ENCODE results near the gene CHRND. TPM values are rescaled to one million over a fixed set of nuclear protein-coding genes. Genes with fewer than 3 reads are reported as not detected.

The CHRND gene
- total and polyA plus RNA-seq, 2 experiments from 2014 or later: 0.10 to 0.11 TPM

DNA sequence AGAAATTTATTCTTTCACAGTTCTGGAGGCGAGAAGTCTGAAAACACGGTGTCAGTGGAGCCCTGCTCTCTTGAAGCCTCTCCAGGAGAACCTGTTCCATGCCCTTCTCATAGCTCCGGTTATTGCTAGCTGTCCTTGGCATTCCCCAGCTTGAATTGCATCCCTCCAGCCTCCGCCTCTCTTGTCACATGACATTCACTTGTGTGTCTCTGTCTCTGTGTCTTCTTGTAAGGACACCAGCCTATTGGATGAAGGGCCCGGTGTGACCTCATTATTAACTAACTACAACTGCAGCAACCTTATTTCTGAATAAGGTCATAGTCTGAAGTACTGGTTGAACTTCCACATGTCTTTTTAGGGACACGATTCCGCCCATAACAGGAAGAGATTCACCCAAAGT, 10.3 kb upstream of the CHRND start (continued):
- no peak for TF ChIP-seq ZNF462 (CRISPR knock-in tag; IDR thresholded peaks at IDR 0.05)
- TF ChIP-seq EZH2 (IDR thresholded peaks at IDR 0.05; ENCODE audit: low read depth, unreplicated experiment): no peak

GRCh38 chr2:232516551-232516950, 9.4 kb upstream of the CHRND start:
- TF ChIP-seq NANOG (IDR thresholded peaks at IDR 0.05; ENCODE audit: borderline replicate concordance): no peak
- no peak for TF ChIP-seq ZNF331 (CRISPR knock-in tag; IDR thresholded peaks at IDR 0.05; ENCODE audit: low read depth)
- no peak for TF ChIP-seq POLR2AphosphoS5 (IDR thresholded peaks at IDR 0.05; ENCODE audit: low read depth)
- no peak for TF ChIP-seq EZH2phosphoT487 (IDR thresholded peaks at IDR 0.05; ENCODE audit: unreplicated experiment)
- no peak for TF ChIP-seq ZNF114 (CRISPR knock-in tag; IDR thresholded peaks at IDR 0.05)
- TF ChIP-seq EZH2 (IDR thresholded peaks at IDR 0.05; ENCODE audit: low read depth, unreplicated experiment): no peak
- TF ChIP-seq, protein P1, sequence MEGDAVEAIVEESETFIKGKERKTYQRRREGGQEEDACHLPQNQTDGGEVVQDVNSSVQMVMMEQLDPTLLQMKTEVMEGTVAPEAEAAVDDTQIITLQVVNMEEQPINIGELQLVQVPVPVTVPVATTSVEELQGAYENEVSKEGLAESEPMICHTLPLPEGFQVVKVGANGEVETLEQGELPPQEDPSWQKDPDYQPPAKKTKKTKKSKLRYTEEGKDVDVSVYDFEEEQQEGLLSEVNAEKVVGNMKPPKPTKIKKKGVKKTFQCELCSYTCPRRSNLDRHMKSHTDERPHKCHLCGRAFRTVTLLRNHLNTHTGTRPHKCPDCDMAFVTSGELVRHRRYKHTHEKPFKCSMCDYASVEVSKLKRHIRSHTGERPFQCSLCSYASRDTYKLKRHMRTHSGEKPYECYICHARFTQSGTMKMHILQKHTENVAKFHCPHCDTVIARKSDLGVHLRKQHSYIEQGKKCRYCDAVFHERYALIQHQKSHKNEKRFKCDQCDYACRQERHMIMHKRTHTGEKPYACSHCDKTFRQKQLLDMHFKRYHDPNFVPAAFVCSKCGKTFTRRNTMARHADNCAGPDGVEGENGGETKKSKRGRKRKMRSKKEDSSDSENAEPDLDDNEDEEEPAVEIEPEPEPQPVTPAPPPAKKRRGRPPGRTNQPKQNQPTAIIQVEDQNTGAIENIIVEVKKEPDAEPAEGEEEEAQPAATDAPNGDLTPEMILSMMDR (conservative IDR thresholded peaks at IDR 0.05; ENCODE audit: low read depth in 2 of 2): no peak
- TF ChIP-seq, protein P2, sequence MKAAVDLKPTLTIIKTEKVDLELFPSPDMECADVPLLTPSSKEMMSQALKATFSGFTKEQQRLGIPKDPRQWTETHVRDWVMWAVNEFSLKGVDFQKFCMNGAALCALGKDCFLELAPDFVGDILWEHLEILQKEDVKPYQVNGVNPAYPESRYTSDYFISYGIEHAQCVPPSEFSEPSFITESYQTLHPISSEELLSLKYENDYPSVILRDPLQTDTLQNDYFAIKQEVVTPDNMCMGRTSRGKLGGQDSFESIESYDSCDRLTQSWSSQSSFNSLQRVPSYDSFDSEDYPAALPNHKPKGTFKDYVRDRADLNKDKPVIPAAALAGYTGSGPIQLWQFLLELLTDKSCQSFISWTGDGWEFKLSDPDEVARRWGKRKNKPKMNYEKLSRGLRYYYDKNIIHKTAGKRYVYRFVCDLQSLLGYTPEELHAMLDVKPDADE (IDR thresholded peaks at IDR 0.05): no peak
- no peak for TF ChIP-seq STAT1 (IDR thresholded peaks at IDR 0.05; ENCODE audit: unreplicated experiment)
- H3K9me2 ChIP-seq (ENCODE audit: insufficient read depth): no peaks in the 10 kb centered on the region
- Mint-ChIP-seq H3K4me1 (peaks cover 16% of the 10 kb centered on the region), H3K27ac (no peak overlapping the region), H3K27me3 (ENCODE audit: insufficient read depth, low read depth, poor library complexity) (peaks cover 9% of the 10 kb centered on the region), H3K4me3 (no peak overlapping the region), H3K9me3 (no peaks in the 10 kb centered on the region; the same call in 2 of the 3 replicates), H3K36me3 (ENCODE audit: low read depth) (no peaks in the 10 kb centered on the region)
- H4K20me1 ChIP-seq (replicated peaks; ENCODE audit: insufficient read depth): no peaks in the 10 kb centered on the region
- H3K4me2 ChIP-seq: no peak overlapping the region
- H3K4me3 ChIP-seq: no peak overlapping the region
- 0 out of 2 replicates have a peak, but pooled peaks cover 5% of the 10 kb centered on the region for H3F3A ChIP-seq (replicated peaks; ENCODE audit: low read depth)
- peaks cover 7% of the 10 kb centered on the region; the same call in 1 of the 2 replicates for H3K27me3 ChIP-seq (ENCODE audit: insufficient read depth)
- no peak overlapping the region for H2AFZ ChIP-seq
- ATAC-seq (no peak), DNase-seq (ENCODE audit: low spot score) (no peak)
- no peaks in the 10 kb centered on the region for H3K4me1 ChIP-seq (ENCODE audit: insufficient read depth)
- no peak overlapping the region for H3K27ac ChIP-seq (ENCODE audit: low read depth)
- no peaks in the 10 kb centered on the region for H3K36me3 ChIP-seq (ENCODE audit: insufficient read depth)
- H3K79me2 ChIP-seq (replicated peaks; ENCODE audit: insufficient read depth): no peaks in the 10 kb centered on the region

Data from GM23338 (cell line).